GM21526 (cell line): ENCODE measurements around the gene MAML3.

Experiments used
- ATAC-seq: cut with Tn5 transposase; IDR thresholded peaks from one replicate; pipeline ENCODE4 v1.9.1; 2021; ENCODE audit warnings: moderate library complexity; ENCODE audit not compliant: unreplicated experiment, low FRiP score

Gene MAML3

DNA sequence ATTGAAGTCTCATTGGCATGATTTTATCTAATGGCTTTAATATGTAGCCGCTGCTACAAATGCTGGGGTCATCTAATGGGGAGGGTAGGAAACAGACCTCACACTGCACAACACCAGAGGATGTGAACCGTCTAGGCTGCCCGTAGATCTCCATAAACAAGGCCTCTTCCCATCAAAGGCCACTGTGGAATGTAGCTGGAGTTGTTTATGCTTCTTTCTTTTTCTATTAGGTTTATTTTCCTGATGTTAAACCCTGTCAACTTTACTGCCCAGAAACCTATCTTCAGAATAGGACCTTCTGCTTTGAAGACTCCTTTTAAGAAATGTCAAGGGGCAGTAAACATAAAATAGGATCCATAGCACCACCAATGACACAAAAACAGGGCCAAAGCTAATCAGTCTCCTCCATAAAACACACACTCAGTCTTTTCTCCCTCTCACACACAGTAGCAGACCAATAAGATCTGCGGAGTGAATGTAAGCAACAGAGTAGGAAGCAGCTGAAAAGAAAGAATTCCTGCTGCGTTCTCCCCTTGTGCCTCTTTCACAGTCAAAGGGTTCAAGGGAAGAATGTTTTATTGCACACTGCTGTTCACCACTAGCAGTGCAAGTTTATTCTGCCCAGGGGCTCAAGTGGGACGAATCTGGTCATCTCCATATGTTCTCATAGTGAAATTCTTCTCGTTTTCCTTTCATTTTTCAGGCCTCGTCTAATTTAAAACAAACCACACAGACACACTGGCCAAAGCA is 72.2 kb downstream of the MAML3 start:
- no peak for ATAC-seq

DNA sequence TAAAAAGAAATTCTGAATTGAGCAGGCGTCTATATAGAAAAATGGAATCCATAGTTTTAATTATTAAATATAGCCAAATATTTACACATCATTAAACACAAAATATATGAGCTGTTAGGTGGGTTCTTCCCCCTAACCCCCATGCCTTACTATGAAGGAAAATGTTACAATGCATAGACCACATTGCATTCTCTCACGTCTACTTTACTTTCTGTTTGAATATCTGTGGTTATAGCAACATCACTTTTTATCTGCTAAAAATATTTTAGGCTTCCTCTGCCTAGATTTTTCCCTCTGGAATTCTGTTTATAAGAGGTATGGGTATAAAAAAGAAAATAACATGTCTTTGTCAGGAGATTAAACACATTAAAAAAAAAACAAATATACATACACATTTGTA is 73.1 kb downstream of the MAML3 start:
- ATAC-seq, result no peak

DNA sequence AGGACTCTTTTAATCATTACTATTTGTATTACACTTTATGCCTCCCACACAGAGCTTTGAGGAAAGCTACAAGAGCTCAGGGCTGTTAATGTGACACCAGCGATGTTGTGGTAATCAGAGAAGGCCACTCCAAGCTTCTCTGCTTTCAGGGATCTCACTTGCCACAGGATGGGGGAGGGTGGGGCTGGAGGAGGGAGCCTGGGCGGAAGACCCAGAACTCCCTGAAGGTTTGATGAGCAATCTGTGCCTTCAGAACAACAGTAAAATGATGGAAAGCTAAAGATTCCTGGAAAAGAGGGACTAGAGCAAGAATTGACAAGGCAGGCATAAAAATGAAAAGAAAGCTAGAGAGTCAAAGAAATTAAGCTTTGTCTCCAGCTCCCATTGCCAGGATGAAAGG is 75.6 kb downstream of the MAML3 start:
- ATAC-seq, result no peak

DNA sequence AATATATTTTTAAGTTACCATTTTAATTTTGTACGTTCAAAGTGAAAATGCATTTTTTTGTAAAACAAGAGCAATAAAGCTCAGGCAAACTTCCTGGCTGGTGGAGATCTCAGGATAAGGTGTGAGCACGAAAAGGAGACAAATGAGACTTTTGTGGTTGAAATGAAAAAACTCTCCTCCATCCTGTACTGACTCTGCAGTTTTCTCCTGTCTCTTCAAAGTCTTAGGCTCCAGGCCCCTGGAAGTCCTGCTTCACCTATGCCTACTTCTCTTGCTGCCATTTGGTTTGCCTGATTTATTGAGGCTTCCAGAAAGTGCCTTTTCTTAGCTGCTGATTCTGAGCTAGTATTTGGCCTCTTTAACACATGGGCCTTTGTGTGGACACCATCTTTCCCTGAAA is 77.7 kb downstream of the MAML3 start:
- no peak for ATAC-seq

DNA sequence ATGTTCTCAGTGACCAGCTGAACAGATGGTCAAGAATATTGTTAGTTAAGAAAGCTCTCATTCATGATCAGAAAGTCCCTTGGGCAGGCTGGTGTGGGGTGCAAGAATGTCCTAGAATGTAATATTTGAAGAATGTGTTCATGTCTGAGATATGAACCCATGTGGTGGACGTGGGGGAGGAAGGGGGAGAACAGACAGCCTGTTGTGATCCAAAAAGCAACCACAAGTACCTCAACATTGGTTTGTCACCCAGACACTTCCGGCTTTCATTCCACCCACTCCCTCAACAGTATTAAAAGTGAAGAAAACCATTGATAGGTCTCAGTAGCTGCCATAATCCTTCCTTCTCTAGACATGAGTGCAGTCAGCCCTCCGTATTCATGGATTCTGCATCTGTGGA is 82.2 kb downstream of the MAML3 start:
- ATAC-seq, result peak; percentile 66

DNA sequence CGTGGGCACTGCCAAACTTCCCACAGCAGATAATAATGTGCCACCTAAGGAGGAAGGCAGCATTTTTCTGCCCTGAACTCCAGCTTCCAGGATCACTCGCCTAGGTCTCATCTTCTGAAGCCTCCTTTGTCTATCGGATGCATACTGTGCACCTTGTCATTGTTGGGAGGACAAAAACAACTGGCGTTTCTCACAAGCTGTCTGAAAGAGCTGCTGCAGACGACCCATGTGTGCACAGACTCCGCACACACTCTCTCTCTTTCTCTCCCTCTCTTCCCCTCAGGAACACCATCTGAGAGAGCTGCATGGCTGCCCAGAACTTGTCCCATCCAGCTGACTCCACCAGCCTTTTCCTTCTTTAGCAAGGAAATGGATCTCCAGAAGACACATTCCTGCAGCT is 83.0 kb downstream of the MAML3 start:
- no peak for ATAC-seq

DNA sequence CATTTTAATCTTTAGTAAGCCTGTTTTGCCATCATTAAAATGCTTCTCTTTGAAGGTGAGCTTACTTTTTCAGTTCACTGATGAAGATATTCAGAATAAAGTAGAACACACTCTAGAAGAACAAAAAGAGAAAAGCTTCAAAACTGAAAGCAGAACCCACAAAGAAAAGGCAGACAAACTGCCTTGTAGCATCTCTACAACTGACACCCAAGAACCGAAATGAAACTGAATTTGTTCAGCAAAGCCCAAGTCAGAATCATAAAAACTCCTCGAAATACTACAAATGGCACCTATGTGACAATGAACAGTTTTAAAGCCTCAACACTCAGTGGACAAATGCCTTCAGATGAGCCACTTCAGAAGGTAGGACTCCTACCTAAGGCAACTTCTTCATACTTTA is 83.6 kb downstream of the MAML3 start:
- ATAC-seq, result no peak

DNA sequence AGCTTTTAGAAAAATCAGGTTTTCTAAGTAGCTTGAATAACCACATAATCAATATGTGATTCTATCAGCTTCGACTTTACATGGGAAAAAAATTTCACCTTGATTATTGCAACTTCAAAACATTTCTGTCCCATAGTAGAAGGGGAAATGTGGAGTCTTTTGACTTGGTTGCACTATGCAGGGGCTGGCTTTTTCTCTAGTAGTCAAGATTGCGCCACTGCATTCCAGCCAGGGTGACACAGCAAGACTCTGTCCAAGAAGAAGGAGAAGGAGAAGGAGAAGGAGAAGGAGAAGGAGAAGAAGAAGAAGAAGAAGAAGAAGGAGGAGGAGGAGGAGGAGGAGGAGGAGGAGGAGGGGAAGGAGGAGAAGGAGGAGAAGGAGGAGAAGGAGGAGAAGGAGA is 84.9 kb downstream of the MAML3 start:
- no peak for ATAC-seq

DNA sequence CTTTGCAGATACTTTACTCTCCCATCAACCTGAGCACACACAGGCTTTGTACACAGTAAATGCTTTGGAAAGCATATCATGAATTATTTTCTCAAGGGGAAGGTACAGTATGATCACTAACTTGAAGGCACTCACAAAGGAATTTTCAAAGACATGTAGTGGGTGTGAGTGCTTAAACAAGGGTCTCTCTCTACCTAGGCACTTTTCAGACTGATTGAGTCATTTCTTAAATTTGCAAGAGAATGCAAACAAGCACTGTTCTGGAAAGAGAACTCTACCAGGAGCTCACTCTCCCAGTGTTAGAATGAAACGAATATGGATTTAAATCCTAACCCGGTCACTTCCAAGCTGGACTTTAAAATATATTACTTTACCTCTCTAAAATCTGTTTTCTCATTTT is 85.7 kb downstream of the MAML3 start:
- ATAC-seq, result no peak

DNA sequence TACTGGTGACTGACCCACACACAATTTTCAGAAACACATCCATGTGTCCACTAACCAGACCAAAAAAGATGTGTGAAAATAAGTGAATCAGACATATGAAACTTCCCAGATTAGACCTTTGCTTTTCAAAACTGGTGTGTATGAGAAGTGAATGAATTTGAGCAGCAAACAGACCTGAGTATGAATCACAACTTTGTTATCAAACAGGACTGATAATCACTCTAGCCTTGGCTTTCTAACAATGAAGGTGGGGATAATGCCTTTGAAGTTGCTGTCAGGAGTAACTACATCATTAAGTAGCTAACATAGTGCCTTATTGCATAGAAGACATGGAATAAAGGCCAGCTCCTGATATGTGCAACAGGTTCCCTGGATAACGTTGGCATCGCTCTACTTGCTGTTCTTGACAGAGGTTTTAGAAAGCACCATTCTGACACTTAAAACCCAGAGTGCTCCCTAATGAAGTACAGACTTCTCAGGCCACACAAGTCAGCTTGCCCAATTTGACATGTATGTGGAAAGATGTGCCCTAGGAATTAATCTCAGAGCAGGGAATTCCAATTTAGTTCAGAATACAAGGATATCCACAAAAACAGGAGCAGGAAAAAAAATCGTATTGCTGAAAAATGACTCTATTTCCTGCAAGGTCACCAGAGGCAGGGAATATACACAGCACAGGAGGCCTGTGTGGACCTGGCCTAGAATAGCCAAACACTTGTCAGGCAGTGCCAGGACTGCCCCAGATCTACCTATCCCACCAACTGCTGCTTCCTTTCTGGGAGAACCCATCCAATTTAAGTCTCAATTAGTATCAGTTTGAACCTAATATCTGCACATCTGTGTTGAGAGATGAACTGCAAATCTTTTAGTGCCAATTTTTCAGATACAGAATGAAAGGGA is 87.7 kb downstream of the MAML3 start:
- ATAC-seq, result no peak

DNA sequence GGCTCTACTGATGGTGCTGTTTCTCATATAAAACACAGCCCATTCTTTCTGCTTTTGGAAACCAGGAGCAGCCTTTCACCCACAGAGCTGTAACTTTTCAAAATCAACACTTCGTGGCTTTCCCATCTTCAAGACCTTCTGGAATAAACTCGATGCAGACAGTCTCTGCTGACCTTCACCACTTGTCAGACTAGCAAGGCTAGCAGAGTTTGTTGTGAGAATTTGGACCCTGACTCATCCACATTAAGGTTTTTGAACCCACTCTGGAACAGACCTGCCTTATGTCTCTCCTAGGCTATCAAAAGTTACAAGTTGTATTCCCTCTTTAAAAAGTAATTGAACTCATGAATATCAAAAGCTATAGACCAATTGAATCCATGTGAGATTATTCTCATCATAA is 88.6 kb downstream of the MAML3 start:
- ATAC-seq, result no peak

DNA sequence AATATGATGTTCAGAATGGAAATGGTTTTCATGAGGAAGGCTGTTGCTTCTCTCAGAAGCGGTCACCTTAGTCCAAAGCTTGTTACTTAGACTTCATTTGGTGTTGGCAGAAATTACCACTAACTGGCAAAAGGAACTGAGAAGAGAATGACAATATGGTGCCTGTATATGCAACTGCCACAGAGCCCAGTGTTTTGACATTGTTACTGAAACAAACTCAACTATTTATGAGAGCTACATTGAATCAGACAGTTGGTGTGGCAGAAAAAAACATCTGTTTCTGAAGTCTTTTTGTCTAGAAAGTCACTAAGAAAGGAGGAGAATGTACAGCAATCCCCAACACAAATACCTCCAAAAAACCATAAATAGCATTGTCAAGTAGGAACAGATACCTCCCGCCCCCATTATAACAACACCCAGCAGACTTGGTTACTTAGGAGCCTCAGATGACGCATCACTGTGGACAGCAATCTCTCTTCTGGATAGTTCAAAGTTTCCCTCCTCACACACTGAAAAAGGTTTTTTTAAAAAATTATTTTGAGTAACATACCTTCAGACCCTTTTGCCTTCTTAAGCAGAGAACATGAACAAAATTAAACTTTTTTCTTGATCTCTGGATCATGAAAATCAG is 92.2 kb downstream of the MAML3 start:
- ATAC-seq, result no peak

DNA sequence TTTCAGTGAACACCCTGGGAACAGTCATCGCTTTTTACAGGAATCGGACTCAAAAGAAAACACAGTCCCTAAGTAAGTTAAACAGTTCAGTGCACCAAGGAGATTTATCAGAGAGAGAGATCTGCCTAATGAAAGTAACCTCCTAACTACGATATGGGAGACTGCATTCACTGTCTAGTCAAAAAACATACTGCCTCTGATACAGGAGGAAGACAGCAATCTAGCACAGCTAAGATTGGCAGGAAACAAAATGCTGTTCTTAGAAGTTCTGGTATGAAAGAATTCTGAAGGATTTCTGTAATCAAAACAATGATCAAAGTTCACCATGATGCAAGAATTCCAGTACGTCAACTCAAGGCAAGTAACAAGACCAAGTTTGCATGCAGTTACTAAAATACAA is 92.8 kb downstream of the MAML3 start:
- ATAC-seq, result no peak

DNA sequence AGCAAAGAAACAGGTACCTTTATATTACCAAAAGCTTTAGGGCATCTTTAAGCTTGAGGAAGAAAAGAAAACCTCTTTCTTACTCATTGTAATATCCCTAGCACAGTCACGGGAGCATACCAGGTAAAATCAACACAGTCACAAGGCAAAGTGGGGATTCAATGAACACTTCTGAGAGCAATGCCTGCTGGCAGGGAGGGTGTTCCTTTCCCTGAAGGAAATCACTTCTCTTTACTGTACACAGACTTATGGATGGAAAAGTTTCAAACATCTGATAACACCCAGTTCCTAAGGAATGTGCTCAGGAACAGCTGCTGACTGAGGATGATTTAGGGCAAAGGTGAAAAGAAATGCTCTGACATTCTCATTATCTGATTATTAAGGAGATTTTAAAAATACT is 94.8 kb downstream of the MAML3 start:
- ATAC-seq, result no peak

DNA sequence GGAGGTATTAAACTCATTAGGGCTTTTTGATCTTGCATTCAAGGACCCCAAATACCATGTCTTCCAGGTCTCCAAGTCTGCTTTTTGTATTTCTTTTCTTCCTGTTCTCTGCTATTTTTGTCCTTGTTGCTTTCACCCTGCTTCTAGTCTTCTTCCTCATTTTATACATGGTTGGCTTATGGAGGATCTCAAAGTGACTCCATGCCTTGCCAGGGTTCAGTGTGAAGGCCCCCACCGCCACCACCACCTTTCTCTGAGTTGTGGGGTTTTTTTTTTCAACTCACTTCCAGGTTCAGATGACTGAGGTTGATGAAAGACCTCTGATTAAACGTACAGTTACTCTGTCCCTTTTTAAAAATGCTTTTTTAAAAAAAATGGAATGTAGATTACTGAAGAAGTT is 96.3 kb downstream of the MAML3 start:
- no peak for ATAC-seq

DNA sequence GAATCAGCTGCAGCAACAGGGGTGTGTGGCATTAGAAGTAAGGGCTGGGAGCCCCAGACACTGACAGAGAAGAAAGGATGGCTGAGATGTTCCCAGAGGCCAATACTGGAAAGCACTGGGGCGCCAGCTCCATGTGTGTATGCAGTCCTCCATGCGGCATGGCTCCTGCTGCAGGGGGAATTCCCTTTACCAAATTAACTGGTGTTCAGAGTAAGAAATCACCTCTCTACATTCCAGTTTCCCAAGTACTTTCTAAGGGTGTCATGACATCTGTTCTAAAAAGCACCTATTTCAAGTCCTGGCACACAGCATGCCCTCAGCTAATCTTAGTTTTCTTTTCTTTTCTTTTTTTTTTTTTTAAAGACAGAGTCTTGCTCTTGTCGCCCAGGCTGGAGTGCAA is 98.0 kb downstream of the MAML3 start:
- no peak for ATAC-seq

DNA sequence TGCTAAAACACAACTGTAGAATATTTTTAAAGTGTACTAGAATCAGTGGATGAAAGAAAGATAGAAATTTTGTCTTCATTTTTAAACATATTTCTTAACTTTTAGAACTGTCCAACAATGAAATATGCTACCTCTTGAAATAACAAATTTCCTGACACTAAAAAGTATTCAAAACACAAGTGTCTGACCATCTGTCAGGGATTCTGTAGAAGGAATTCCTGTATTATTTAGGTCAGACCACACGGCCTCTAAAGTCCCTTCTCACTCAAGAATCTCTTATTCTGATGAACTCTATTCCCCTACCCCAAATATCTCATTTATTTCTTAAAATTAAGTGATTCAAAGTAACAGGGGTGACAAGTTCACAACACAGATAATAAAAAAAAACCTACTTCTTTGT is 99.1 kb downstream of the MAML3 start:
- ATAC-seq, result no peak

DNA sequence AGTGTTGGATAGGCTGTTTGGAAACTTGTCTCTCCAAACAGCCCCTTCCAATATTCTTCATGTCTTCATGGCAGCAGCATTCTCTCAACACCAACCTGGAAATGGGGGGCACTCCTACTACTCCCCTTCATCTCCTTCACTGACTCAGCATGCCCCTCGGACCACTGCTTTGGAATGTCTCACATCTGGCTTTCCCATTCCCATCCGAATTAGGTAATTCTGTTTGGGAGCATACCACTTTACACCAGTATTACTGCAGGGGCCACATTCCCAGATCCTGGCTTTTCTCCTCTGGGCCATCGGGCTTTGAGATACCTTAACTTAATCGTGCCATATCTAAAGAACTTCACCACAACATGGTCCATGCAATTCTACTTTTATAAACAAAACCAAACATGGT is 100.8 kb downstream of the MAML3 start:
- no peak for ATAC-seq

DNA sequence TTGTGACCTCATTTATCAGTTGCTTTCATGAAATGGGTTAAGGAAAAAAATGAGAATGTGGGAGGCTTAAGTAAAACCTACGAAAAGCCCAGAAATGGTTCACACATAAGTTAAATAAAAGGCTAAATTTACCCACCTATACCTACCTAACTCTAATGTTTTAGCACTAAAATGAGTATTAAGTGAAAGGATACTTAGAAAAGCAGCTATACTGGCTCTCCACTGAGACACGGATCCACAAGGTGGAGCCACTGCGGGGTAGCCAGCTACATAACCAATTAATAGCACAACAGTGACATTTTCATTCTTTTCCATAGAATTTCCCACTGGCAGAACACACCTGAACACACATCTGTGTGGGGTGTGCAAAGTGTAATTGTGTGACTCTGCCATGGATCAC is 101.9 kb downstream of the MAML3 start:
- ATAC-seq, result no peak

DNA sequence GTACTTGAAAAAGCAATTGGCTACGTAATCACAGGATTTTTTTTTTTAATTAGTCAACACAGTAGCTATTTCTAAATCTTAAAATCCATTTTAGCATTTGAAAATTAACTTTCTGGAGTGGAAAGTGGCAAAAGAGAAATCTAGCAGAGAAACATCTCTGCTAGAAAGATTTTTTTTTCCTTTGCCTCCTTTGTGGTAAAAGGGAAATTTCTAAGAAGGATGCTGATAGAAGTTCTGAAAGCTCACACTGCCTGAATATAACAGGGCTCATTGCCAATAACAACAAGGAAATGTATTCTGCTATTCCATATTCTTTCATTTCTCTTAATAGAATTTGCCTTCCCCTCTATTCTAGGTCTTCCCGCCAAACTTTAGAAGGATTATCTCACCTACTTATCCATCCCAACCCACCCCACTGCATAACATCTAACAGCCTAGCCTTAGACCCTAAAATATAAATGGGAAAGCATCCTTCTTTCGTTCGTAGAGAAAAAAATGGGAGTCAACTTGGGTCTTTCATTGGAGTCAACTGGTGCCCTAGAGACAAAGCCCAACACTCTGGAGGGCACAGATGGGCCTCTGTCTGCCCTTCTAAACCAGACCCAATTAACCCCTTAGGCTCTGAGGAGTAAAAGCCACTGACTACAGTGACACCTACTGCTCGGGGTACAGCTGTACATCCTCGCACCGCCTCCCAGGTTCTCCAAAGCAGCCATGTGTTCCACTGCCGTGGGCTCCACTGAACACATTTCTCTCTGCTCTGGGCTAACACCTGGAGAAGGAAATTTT is 103.9 kb downstream of the MAML3 start:
- no peak for ATAC-seq
